NOMO-1 treated with DMSO at 0.1 percent for 48 hours (cell line): ENCODE results near the gene GAK.
"Not testable (repeated sequence)": the region's sequence is repeated elsewhere in the genome, so short reads cannot be mapped to it uniquely, and the experiment has no call there.

ENCODE experiments used
- DNase-seq: peaks from one replicate; lab custom pipeline; 2025; ENCODE audit not compliant: unreplicated experiment; lab: John Stamatoyannopoulos, UW

GAK gene

GRCh38 chr4:953574-953915 is 21.4 kb upstream of the GAK start:
- DNase-seq = no peak

GRCh38 chr4:952881-953573 is 20.9 kb upstream of the GAK start:
- DNase-seq = no peak

- no peak for DNase-seq
Observed at GRCh38 chr4:951594-952468, 19.7 kb upstream of the GAK start.

- DNase-seq = no peak
Observed at GRCh38 chr4:951186-951585, 19.1 kb upstream of the GAK start.

GRCh38 chr4:950136-951020 is 18.3 kb upstream of the GAK start:
- DNase-seq = no peak

- no peak for DNase-seq
Observed at GRCh38 chr4:949656-950055, 17.5 kb upstream of the GAK start.

GRCh38 chr4:948936-949300 is 16.8 kb upstream of the GAK start:
- DNase-seq = no peak

GRCh38 chr4:948101-948935 is 16.2 kb upstream of the GAK start:
- DNase-seq = no peak

- DNase-seq = no peak
Observed at GRCh38 chr4:947491-947971, 15.4 kb upstream of the GAK start.

GRCh38 chr4:946517-947471 is 14.7 kb upstream of the GAK start:
- no peak for DNase-seq

GRCh38 chr4:946103-946450 is 14.0 kb upstream of the GAK start:
- DNase-seq = no peak

GRCh38 chr4:945274-946102 is 13.4 kb upstream of the GAK start:
- DNase-seq = no peak

GRCh38 chr4:939508-939907 is 7.4 kb upstream of the GAK start:
- not testable (repeated sequence) for DNase-seq

GRCh38 chr4:932713-933070 is 576 bp upstream of the GAK start:
- DNase-seq = no peak

GRCh38 chr4:931194-931959 is 739 bp downstream of the GAK start:
- DNase-seq = no peak

GRCh38 chr4:930827-931193 is 1.3 kb downstream of the GAK start:
- DNase-seq = no peak

GRCh38 chr4:930028-930551 is 2.0 kb downstream of the GAK start:
- no peak for DNase-seq
